ENCODE data around the gene POMT2.
"Not testable (repeated sequence)": the region's sequence is repeated elsewhere in the genome, so short reads cannot be mapped to it uniquely, and the experiment has no call there.

POMT2 gene

GRCh38 chr14:77324289-77324688 lies 3.6 kb upstream of the POMT2 start:
- DNase-seq (ENCODE audit: low spot score) = no peak

- no peak for DNase-seq (ENCODE audit: low spot score)
These were observed 2.9 kb upstream of the POMT2 start for GRCh38 chr14:77323571-77323970.

- DNase-seq (ENCODE audit: low spot score) = no peak
These were observed 2.3 kb upstream of the POMT2 start for GRCh38 chr14:77322951-77323350.

- DNase-seq (ENCODE audit: low spot score) = no peak
These were observed 1.7 kb upstream of the POMT2 start for GRCh38 chr14:77322250-77322902.

GRCh38 chr14:77319422-77319821 lies 1.3 kb downstream of the POMT2 start:
- peak; percentile 12 for DNase-seq (ENCODE audit: low spot score)

GRCh38 chr14:77318756-77319155 lies 1.9 kb downstream of the POMT2 start:
- DNase-seq (ENCODE audit: low spot score) = not testable (repeated sequence)

GRCh38 chr14:77318006-77318553 lies 2.6 kb downstream of the POMT2 start:
- no peak for DNase-seq (ENCODE audit: low spot score)

GRCh38 chr14:77316872-77317301 lies 3.8 kb downstream of the POMT2 start:
- DNase-seq (ENCODE audit: low spot score) = no peak

GRCh38 chr14:77316195-77316505 lies 4.5 kb downstream of the POMT2 start:
- no peak for DNase-seq (ENCODE audit: low spot score)

- DNase-seq (ENCODE audit: low spot score) = no peak
These were observed 5.9 kb downstream of the POMT2 start for GRCh38 chr14:77314539-77315457.

GRCh38 chr14:77314043-77314442 lies 6.6 kb downstream of the POMT2 start:
- no peak for DNase-seq (ENCODE audit: low spot score)

- DNase-seq (ENCODE audit: low spot score) = no peak
These were observed 7.3 kb downstream of the POMT2 start for GRCh38 chr14:77313371-77313770.

- no peak for DNase-seq (ENCODE audit: low spot score)
These were observed 9.5 kb downstream of the POMT2 start for GRCh38 chr14:77311217-77311616.

- no peak for DNase-seq (ENCODE audit: low spot score)
These were observed 10.7 kb downstream of the POMT2 start for GRCh38 chr14:77310026-77310425.

GRCh38 chr14:77309131-77309530 lies 11.6 kb downstream of the POMT2 start:
- no peak for DNase-seq (ENCODE audit: low spot score)

GRCh38 chr14:77306851-77307496 lies 13.7 kb downstream of the POMT2 start:
- no peak for DNase-seq (ENCODE audit: low spot score)

GRCh38 chr14:77306416-77306815 lies 14.3 kb downstream of the POMT2 start:
- no peak for DNase-seq (ENCODE audit: low spot score)

GRCh38 chr14:77305696-77306095 lies 15.0 kb downstream of the POMT2 start:
- DNase-seq (ENCODE audit: low spot score) = no peak

GRCh38 chr14:77303417-77304156 lies 17.1 kb downstream of the POMT2 start:
- DNase-seq (ENCODE audit: low spot score) = no peak

- no peak for DNase-seq (ENCODE audit: low spot score)
These were observed 17.8 kb downstream of the POMT2 start for GRCh38 chr14:77302926-77303325.

GRCh38 chr14:77301103-77301502 lies 19.6 kb downstream of the POMT2 start:
- DNase-seq (ENCODE audit: low spot score) = peak; percentile 85

GRCh38 chr14:77299771-77300170 lies 20.9 kb downstream of the POMT2 start:
- no peak for DNase-seq (ENCODE audit: low spot score)
